RPMI8226 (cell line): ENCODE results near the gene HMCN2.

Experiments used
- DNase-seq: peaks from one replicate; pipeline ENCODE4 v3.0.0-alpha.2; 2015

HMCN2 gene

GRCh38 chr9:130372057-130372456, 106.5 kb downstream of the HMCN2 start:
- peak; percentile 27 for DNase-seq

DNA sequence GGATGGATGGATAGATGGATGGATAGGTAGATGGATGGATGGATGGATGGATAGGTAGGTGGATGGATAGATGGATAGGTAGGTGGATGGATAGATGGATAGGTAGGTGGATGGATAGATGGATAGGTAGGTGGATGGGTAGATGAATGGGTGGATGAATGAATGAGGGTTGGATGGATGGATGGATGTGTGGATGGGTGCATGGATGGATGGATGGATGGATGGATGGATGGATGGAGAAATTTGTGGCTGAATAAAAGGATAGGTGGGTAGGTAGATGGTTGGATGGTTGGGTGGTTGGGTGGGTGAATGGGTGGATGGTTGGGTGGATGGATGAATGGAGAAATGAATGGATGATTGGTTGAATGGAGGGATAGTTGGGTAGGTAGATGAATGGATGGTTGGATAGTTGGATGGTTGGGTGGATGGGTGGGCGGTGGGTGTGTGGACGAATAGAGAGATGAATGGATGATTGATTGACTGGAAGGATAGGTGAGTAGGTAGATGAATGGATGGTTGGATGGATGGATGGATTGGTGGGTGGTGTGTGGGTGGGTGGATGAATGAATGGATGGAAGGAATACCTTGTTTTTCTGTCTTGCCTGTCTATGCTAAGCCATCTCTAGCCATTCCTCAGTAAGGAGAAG, 108.2 kb downstream of the HMCN2 start:
- DNase-seq: no peak

DNA sequence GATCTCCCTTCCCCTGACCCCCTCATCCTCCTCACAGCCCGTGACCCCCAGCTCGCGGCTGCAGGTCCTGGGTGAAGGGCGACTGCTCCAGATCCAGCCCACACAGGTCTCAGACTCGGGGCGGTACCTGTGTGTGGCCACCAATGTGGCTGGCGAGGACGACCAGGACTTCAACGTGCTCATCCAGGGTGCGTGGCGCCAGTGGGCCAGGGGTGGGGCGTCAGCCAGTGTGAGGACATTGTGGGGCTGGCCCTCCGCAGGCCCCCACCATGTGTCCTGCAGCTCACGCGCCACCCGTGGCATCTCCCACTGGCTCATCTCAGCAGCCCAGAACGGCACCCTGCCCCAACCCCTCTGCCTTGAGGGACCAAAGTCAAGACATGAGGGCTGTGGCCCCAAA, 112.1 kb downstream of the HMCN2 start:
- no peak for DNase-seq

DNA sequence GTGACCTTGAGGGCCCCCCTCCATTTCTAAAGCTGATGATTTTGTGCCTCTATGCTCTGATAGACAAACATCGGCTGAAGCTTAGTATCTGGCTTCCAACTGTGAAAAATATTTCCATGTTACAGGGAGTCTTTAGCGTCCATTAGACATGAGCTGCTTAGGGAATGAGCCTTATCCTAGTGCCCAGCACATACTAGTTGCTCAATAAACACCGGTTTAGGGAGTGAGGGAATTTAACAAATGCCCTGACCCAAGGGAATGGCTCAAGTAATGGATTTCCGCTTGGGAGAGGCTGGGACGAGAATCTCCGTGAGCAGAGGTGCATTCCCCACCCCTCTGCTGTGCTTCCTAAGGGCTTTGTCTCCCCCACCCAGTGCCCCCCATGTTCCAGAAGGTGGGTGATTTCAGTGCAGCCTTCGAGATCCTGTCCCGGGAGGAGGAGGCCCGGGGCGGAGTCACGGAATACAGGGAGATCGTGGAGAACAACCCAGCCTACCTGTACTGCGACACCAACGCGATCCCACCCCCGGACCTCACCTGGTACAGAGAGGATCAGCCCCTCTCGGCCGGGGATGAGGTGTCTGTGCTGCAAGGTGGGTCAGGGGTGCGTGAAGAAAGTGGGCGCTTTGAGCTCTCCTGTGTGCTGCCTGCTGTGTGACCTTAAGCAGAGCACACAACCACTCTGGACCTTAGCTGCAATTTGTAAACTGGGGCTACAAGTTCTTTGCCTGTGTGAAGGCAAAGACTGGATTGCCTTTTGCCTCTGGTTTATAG, 113.5 kb downstream of the HMCN2 start:
- no peak for DNase-seq

DNA sequence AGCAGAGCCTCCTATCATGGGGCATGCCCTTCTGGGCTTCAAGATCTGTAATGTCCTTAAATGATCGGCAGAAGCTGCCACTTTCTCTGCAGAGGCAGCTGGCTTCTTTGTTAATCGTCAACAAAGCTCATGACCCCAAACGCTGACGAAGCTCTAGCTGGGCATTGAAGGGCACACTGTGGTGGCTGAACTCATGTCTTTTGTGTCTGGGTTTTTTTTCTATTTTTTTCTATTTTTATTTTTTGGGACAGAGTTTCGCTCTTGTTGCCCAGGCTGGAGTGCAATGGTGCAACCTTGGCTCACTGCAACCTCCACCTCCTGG, 114.0 kb downstream of the HMCN2 start:
- DNase-seq: peak; percentile 68

- DNase-seq: peak; percentile 33
Measured at GRCh38 chr9:130380920-130381469, 115.4 kb downstream of the HMCN2 start.

GRCh38 chr9:130381660-130382059, 116.1 kb downstream of the HMCN2 start:
- peak; percentile 72 for DNase-seq

GRCh38 chr9:130382096-130382495, 116.5 kb downstream of the HMCN2 start:
- peak; percentile 25 for DNase-seq

DNA sequence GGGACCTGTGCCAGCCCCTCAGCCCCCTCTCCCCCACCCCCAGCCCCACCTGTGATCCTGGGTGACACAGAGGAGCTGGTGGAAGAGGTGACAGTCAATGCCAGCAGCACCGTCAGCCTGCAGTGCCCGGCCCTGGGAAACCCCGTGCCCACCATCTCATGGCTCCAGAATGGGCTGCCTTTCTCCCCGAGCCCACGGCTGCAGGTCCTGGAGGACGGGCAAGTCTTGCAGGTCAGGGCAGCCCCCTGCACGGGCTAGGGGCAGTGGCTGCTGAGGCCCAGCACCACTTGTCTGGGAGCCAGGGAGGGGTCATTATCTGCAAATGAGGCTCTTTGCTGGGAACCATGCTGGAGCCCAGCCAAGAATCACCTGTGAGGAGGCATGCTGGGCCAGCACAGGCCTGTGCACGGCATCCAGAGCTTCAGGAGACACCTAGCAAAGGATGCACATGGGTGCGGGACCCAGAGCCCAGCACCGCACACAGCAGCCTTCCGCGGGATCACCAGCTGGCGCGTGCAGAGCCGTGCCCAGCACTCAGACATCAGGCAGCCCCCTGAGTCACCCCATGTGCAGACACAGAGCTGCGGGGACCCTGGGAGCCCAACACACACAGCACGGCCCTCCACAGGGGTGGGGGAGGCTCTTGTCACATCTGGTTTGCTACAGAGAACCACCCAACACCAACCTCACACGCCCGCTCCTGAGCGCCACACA, 117.2 kb downstream of the HMCN2 start:
- DNase-seq: peak; percentile 71

- DNase-seq: no peak
Measured at GRCh38 chr9:130383350-130383715, 117.8 kb downstream of the HMCN2 start.

DNA sequence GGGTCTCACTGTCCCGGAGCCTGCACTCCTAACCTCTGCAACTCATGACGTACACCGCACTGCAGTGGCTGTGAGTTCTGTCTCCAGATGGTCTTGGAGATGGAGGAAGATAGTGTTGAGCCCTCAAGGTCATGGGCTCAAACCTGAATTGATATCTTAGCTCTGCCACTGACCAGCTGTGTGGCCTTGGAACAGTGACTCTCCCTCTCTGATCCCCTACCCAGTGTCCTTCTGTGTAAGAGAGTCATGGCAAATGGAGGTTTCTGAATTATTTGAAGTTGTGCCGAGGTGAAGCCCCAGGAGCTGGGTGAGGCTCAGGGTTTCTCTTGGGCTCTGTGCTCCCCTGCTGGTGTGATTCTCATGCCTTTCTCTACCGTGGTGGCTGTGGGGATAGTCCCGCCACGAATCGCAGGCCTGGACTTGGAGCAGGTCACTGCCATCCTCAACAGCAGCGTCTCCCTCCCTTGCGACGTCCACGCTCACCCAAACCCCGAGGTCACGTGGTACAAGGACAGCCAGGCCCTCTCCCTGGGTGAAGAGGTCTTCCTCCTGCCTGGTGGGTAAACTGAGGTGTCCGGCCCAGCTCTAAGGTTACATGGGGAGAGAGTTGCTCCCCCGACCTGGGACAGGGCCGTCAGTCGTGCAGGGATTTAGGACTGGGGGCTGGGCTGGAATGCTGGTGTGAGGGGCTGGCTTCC, 118.6 kb downstream of the HMCN2 start:
- no peak for DNase-seq

DNA sequence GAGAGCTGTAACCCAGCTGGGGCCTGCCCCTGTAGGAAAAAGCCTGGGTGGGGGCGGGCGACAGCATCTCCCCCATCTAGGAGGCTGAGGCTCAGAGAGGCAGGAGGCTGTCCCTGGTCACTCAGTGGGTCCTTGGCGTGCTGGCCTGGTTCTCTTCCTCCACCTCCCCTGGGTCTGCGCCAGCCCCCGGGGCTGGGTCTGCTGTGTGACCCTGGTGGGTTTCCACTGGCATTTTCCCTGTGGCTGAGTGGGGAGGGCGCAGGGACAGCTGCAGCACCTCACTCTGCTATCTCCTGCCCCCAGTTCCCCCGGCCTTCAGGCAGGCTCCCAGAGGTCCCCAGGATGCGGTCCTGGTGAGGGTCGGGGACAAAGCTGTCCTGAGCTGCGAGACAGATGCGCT, 119.7 kb downstream of the HMCN2 start:
- DNase-seq: no peak

GRCh38 chr9:130387398-130387797, 121.8 kb downstream of the HMCN2 start:
- DNase-seq: no peak

- no peak for DNase-seq
Measured at GRCh38 chr9:130387905-130388304, 122.3 kb downstream of the HMCN2 start.

DNA sequence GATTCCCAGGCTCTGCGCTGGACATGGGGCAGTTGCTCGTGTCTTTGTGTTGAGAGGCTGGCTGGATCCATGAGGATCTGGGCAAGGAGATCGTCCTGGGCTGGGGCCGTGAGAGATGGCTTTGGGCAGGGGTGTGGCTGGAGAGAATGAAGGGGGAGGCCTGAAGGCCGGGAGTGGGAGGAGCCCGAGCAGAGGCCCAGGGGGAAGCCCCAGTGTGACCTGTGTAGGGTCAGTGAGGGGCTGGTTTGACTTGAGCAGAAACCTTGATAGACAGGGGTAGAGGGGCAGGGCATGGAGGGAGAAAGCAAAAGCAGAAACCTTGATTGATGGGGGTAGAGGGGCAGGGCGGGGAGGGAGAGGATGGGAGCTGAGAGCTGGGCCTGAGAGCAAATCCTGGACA, 124.8 kb downstream of the HMCN2 start:
- no peak for DNase-seq

DNA sequence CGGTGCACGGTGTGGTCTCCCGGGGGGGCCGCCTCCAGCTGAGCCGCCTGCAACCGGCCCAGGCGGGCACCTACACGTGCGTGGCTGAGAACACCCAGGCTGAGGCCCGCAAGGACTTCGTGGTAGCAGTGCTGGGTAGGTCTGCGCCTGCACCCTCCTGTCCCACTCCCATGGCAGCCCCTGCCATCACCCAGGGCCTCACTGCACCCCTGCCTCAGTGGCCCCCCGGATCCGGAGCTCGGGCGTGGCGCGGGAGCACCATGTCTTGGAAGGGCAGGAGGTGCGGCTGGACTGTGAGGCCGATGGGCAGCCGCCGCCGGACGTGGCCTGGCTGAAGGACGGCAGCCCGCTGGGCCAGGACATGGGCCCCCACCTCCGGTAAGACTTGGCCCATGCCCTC, 125.4 kb downstream of the HMCN2 start:
- DNase-seq: no peak

- DNase-seq: no peak
Measured at GRCh38 chr9:130391866-130392265, 126.3 kb downstream of the HMCN2 start.

DNA sequence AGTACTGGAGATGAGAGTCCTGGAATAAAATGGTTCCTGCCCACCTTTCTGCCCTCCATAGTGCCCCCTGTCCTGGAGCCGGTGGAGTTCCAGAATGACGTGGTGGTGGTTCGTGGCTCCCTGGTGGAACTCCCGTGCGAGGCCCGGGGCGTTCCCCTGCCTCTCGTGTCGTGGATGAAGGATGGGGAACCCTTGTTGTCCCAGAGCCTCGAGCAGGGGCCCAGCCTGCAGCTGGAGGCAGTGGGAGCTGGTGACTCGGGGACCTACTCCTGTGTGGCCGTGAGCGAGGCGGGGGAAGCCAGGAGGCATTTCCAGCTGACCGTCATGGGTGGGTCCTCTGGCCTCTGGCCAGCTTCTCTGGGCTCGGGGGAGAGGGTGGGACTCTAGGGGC, 128.1 kb downstream of the HMCN2 start:
- no peak for DNase-seq

DNA sequence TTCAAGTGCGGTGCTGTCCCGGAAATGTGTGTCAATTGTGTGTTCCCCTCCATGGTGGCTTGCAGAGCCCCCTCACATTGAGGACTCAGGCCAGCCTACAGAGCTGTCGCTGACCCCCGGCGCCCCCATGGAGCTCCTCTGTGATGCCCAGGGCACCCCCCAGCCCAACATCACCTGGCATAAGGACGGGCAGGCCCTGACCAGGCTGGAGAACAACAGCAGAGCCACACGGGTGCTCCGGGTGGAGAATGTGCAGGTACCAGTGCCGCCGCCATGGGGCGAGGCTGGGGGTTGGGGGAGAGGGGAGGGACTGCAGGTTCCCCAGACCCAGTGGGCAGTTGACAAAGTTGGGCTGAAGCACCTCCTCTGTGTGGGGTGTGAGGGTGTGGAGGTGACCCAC, 128.8 kb downstream of the HMCN2 start:
- no peak for DNase-seq

DNA sequence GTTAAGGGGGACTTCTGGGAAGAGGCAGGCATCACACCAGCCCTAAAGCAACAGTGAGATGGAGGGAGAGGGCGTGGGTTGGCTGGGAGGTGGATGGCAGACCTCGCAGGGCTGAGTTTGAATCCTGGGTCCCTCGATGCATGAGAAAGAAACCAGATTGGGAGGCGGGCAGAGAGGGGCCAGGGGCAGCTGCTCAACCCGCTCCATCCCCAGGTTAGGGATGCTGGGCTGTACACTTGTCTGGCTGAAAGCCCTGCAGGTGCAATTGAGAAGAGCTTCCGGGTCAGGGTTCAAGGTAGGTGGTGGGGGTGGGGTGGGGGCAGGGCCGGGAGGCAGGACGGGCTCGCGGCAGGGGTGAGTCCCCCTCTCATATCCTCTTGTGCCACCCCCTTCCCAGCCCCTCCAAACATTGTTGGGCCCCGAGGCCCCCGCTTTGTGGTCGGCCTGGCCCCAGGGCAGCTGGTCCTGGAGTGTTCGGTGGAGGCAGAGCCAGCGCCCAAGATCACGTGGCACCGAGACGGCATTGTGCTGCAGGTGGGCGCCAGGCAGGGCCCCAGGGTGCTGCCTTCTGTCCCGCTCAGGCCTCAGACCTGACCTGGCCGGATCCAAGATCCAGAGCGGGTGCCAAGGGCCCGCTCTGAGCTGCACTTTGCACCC, 129.4 kb downstream of the HMCN2 start:
- DNase-seq: no peak

DNA sequence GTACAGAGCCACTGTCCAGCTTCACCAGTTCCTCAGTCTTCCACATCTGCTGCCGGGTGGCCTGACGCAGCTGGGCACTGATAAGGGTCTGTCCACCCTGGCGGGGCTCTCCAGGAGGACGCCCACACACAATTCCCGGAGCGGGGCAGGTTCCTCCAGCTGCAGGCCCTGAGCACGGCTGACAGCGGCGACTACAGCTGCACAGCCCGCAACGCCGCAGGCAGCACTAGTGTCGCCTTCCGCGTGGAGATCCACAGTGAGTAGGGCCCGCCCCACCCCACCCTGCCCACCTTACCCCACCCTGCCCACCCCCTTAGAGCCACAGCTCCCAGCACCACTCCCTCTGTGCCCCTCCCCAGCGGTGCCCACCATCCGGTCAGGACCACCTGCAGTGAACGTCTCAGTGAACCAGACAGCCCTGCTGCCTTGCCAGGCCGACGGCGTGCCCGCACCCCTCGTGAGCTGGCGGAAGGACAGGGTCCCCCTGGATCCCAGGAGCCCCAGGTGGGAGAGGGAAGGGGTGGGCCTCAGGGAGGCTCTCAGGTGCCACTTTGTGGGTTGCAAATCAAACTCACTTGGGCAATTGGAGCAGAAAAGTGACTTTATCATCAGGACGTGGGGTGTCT, 130.4 kb downstream of the HMCN2 start:
- no peak for DNase-seq

GRCh38 chr9:130396581-130396980, 131.0 kb downstream of the HMCN2 start:
- DNase-seq: no peak
